GM11168 (cell line): ENCODE results near the gene MID2.
"Not testable (repeated sequence)": the region's sequence is repeated elsewhere in the genome, so short reads cannot be mapped to it uniquely, and the experiment has no call there.

ENCODE experiments used
- in situ Hi-C: fragments of 300-500 bp; cut with MboI; formaldehyde crosslinking; loops from one replicate; pipeline ENCODE4 v1.12.0; 2022; ENCODE audit warnings: low sequenced_read_pairs; ENCODE audit not compliant: unreplicated experiment

Gene MID2

GRCh38 chrX:107935664-107936433 is 110.2 kb downstream of the MID2 start:
- in situ Hi-C loops = no loop called here

- in situ Hi-C loops = no loop called here
Measured at GRCh38 chrX:107936434-107936730, 110.7 kb downstream of the MID2 start.

GRCh38 chrX:107940095-107940494 is 114.4 kb downstream of the MID2 start:
- in situ Hi-C loops = no loop called here

GRCh38 chrX:107955337-107955736 is 129.7 kb downstream of the MID2 start:
- in situ Hi-C loops = not testable (repeated sequence)

GRCh38 chrX:107968623-107969022 is 143.0 kb downstream of the MID2 start:
- in situ Hi-C loops = no loop called here

- in situ Hi-C loops = no loop called here
Measured at GRCh38 chrX:107970073-107970472, 144.4 kb downstream of the MID2 start.

GRCh38 chrX:107971636-107972035 is 146.0 kb downstream of the MID2 start:
- in situ Hi-C loops = no loop called here
